HCT116 (cell line): ENCODE data around the gene GASK1A. TPM values are rescaled to one million over a fixed set of nuclear protein-coding genes. Genes with fewer than 3 reads are reported as not detected.

Source experiments
- ATAC-seq: fragments of 200-7000 bp; cut with Tn5 transposase; 2 replicates; pipeline ENCODE4 v1.9.1; 2020; ENCODE audit warnings: mild to moderate bottlenecking, moderate library complexity
- BruUV-seq: library from RNA; stranded (reverse); fragments of 400-500 nt; replicated peaks from 2 replicates; lab custom pipeline; 2021; lab: Mats Ljungman, UMichigan
- CTCF ChIA-PET: fragments of 300-600 bp; sonication (Branson Sonifier 250); formaldehyde crosslinking; loops from one replicate; lab custom pipeline; 2021; ENCODE audit warnings: antibody characterized with exemption; lab: Charles Lee
- POLR2A ChIA-PET: fragments of 300-600, 350-600 bp; sonication (Branson Sonifier 250); formaldehyde crosslinking; loops from one replicate; lab custom pipeline; 2021; ENCODE audit warnings: antibody characterized with exemption; lab: Charles Lee
- RAD21 ChIA-PET, 2 experiments: fragments of 300-600 bp; sonication (Branson Sonifier 250); formaldehyde crosslinking; loops; one replicate each; lab custom pipeline; 2023; ENCODE audit warnings: low total read pairs in 2 of 2; ENCODE audit not compliant: uncharacterized antibody in 2 of 2, unreplicated experiment in 2 of 2, low non-redundant PET in 1 of 2; lab: Charles Lee
- DNase-seq: peaks from one replicate; pipeline ENCODE4 v3.0.0-alpha.2; 2010; ENCODE audit warnings: low read depth, low spot score
- H2AFZ ChIP-seq: fragments of 200-600 bp; shearing (Covaris generic), sonication (generic); 2 replicates; pipeline ENCODE4 v1.6.1; 2017; ENCODE audit warnings: low read depth, mixed run types, mixed read lengths, antibody characterized with exemption, low read length; ENCODE audit not compliant: poor library complexity, severe bottlenecking
- H3K27ac ChIP-seq: 2 replicates; pipeline ENCODE4 v1.5.1; 2012; ENCODE audit warnings: low read depth, low read length
- H3K27me3 ChIP-seq: fragments of 200-600 bp; sonication (generic); 2 replicates; pipeline ENCODE4 v1.6.1; 2016; ENCODE audit warnings: mixed run types, low read length, mixed read lengths; ENCODE audit not compliant: insufficient read depth
- H3K36me3 ChIP-seq, 2 experiments: fragments of 200-500 bp in 1 of 2; fragments of 200-600 bp in 1 of 2; sonication (Bioruptor generic) in 1 of 2; sonication (generic) in 1 of 2; 2 replicates each; pipeline versions ENCODE4 v1.5.1 to v1.6.1; 2014 to 2016; ENCODE audit warnings: low read length in 2 of 2, inconsistent platforms in 1 of 2, mixed read lengths in 1 of 2, mixed run types in 1 of 2; ENCODE audit not compliant: insufficient read depth in 2 of 2, control insufficient read depth in 1 of 2
- H3K4me1 ChIP-seq, 2 experiments: fragments of 200-600 bp in 1 of 2; sonication (generic) in 1 of 2; 2 replicates each; pipeline versions ENCODE4 v1.5.1 to v1.6.1; 2012 to 2017; ENCODE audit warnings: low read length in 2 of 2, inconsistent platforms in 1 of 2, mild to moderate bottlenecking in 1 of 2, mixed read lengths in 1 of 2, mixed run types in 1 of 2, moderate library complexity in 1 of 2; ENCODE audit not compliant: insufficient read depth in 2 of 2, control insufficient read depth in 1 of 2
- H3K4me2 ChIP-seq: fragments of 200-600 bp; sonication (generic); 2 replicates; pipeline ENCODE4 v1.6.1; 2017; ENCODE audit warnings: mixed run types, low read length, mixed read lengths
- H3K4me3 ChIP-seq, 2 experiments: fragments of 200-600 bp in 1 of 2; sonication (generic) in 1 of 2; replicated peaks in 1 of 2; 2 replicates each; pipeline ENCODE4 v1.5.1; 2011 to 2016; ENCODE audit warnings: low read length in 2 of 2, control low read depth in 1 of 2, low read depth in 1 of 2, mild to moderate bottlenecking in 1 of 2, mixed read lengths in 1 of 2, mixed run types in 1 of 2
- H3K79me2 ChIP-seq: fragments of 200-600 bp; sonication (generic); 2 replicates; pipeline ENCODE4 v1.6.1; 2017; ENCODE audit warnings: mild to moderate bottlenecking, mixed run types, low read length, moderate library complexity, mixed read lengths; ENCODE audit not compliant: insufficient read depth
- H3K9ac ChIP-seq: fragments of 200-600 bp; sonication (generic); 2 replicates; pipeline ENCODE4 v1.6.1; 2016; ENCODE audit warnings: low read length, mixed read lengths
- H3K9me2 ChIP-seq: fragments of 200-600 bp; sonication (generic), shearing (Covaris generic); 2 replicates; pipeline ENCODE4 v1.6.1; 2017; ENCODE audit warnings: mixed run types, mild to moderate bottlenecking, moderate library complexity; ENCODE audit not compliant: insufficient read depth
- H3K9me3 ChIP-seq, 2 experiments: fragments of 200-500 bp in 1 of 2; fragments of 200-600 bp in 1 of 2; sonication (Bioruptor generic) in 1 of 2; sonication (generic) in 1 of 2; 2 replicates each; pipeline ENCODE4 v1.6.1; 2014 to 2017; ENCODE audit warnings: low read length in 2 of 2, mixed read lengths in 2 of 2, inconsistent platforms in 1 of 2, low read depth in 1 of 2, mild to moderate bottlenecking in 1 of 2, mixed run types in 1 of 2, moderate library complexity in 1 of 2; ENCODE audit not compliant: control insufficient read depth in 1 of 2, insufficient read depth in 1 of 2
- H4K20me1 ChIP-seq: fragments of 200-600 bp; sonication (generic), shearing (Covaris generic); 2 replicates; pipeline ENCODE4 v1.6.1; 2017; ENCODE audit warnings: mixed run types, mild to moderate bottlenecking, moderate library complexity; ENCODE audit not compliant: insufficient read depth
- CBX3 ChIP-seq: IDR thresholded peaks from 2 replicates; pipeline ENCODE4 v1.6.1; 2012; ENCODE audit warnings: low read depth
- CEBPB ChIP-seq: IDR thresholded peaks from 2 replicates; pipeline ENCODE4 v1.6.1; 2012; ENCODE audit warnings: low read depth
- ELF1 ChIP-seq: IDR thresholded peaks from 2 replicates; pipeline ENCODE4 v1.6.1; 2012; ENCODE audit warnings: low read depth, borderline replicate concordance
- EZH2phosphoT487 ChIP-seq: fragments of 200-600 bp; IDR thresholded peaks from 2 replicates; pipeline ENCODE4 v1.6.1; 2018; ENCODE audit warnings: antibody characterized with exemption, borderline replicate concordance
- FOSL1 ChIP-seq: IDR thresholded peaks from 2 replicates; pipeline ENCODE4 v1.6.1; 2012; ENCODE audit warnings: low read depth
- POLR2AphosphoS5 ChIP-seq: IDR thresholded peaks from 2 replicates; pipeline ENCODE4 v1.6.1; 2011; ENCODE audit warnings: mild to moderate bottlenecking, low read depth, low read length, moderate library complexity
- RAD21 ChIP-seq: IDR thresholded peaks from 2 replicates; pipeline ENCODE4 v1.6.1; 2012; ENCODE audit warnings: low read depth, mild to moderate bottlenecking
- SIN3A ChIP-seq: IDR thresholded peaks from 2 replicates; pipeline ENCODE4 v1.6.1; 2012; ENCODE audit warnings: low read depth
- SP1 ChIP-seq: IDR thresholded peaks from 2 replicates; pipeline ENCODE4 v1.6.1; 2012; ENCODE audit warnings: low read depth
- SRF ChIP-seq: IDR thresholded peaks from 2 replicates; pipeline ENCODE4 v1.6.1; 2012; ENCODE audit warnings: low read depth
- TCF7L2 ChIP-seq: IDR thresholded peaks from 2 replicates; pipeline ENCODE4 v1.7.0; 2011; ENCODE audit warnings: borderline replicate concordance, inconsistent platforms; ENCODE audit not compliant: insufficient read depth, insufficient read length; ENCODE audit errors: extremely low read depth
- YY1 ChIP-seq: IDR thresholded peaks from 2 replicates; pipeline ENCODE4 v1.6.1; 2011; ENCODE audit warnings: low read length, low read depth, moderate library complexity, mild to moderate bottlenecking; ENCODE audit not compliant: insufficient replicate concordance; ENCODE audit errors: extremely low read depth
- ZNF274 ChIP-seq: fragments of 200-500 bp; sonication (Bioruptor generic); IDR thresholded peaks from 2 replicates; pipeline ENCODE4 v1.6.1; 2014; ENCODE audit warnings: mild to moderate bottlenecking, low read depth, low read length, inconsistent platforms
- intact Hi-C: fragments of 100-400 bp; cut with micrococcal nuclease; formaldehyde crosslinking; loops from 2 replicates; pipeline ENCODE4 v1.10.0; 2022
- total RNA-seq: library from RNA; stranded (reverse); gene quantifications from one replicate; pipeline ENCODE4 v1.2.1, GENCODE V29; 2021; ENCODE audit not compliant: unreplicated experiment
- TF ChIP-seq, protein P1 (sequence below): IDR thresholded peaks from 2 replicates; pipeline ENCODE4 v1.6.1; 2012
- TF ChIP-seq, protein P2 (sequence below), 3 experiments: fragments of 200-600 bp in 1 of 3; sonication (generic) in 1 of 3; IDR thresholded peaks in 2 of 3; conservative IDR thresholded peaks in 1 of 3; 2 replicates each; pipeline ENCODE4 v1.5.1; 2012 to 2017; ENCODE audit warnings: low read depth in 2 of 3, low read length in 2 of 3, antibody characterized with exemption in 1 of 3, borderline replicate concordance in 1 of 3, control low read depth in 1 of 3, mild to moderate bottlenecking in 1 of 3, mixed read lengths in 1 of 3, mixed run types in 1 of 3, moderate library complexity in 1 of 3; ENCODE audit not compliant: insufficient read depth in 1 of 3
- TF ChIP-seq, protein P3 (sequence below): IDR thresholded peaks from 2 replicates; pipeline ENCODE4 v1.6.1; 2012

GASK1A gene
- total RNA-seq, 1 experiment from 2014 or later, result 1.0 TPM

DNA sequence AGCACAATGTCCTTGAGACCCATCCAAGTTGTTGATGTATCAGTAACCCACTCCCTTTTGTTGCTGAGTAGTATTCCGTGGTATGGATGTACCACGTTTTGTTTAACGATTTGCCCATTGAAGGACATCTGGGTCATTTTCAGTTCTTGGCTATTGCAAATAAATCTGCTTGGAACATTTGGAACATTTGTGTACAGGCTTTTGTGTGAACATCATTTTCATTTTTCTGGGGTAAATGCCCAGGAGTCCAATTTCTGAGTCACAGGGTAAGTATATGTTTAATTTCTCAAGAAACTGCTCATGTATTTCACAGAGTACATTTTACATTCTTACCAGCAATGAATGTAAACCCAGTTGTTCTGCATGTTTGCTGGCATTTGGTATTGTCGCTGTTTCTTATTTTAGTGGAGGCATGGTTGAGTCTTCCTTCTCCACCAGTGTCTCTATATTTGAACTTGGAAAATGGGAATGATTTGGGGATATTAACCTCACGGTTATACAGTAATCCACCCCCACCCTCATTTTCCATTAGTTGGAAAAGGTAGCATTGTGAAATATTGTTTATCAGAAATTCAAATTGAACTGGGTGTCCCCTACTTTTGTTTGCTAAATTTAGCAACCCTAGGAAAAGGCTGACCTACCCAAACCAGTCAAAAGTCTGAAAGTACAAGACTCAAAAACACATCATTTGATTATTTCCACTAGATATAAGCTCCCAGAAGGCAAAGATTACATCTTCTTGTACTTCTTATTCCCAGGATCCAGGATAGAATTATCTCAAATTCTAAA is 96.0 kb downstream of the GASK1A start:
- POLR2A ChIA-PET, result no interaction called here
- TF ChIP-seq, protein P1, sequence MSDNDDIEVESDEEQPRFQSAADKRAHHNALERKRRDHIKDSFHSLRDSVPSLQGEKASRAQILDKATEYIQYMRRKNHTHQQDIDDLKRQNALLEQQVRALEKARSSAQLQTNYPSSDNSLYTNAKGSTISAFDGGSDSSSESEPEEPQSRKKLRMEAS, result no peak
- TF ChIP-seq CBX3 (no peak), SRF (no peak), CEBPB (no peak), ELF1 (no peak), SIN3A (no peak), SP1 (no peak), FOSL1 (no peak), ZNF274 (no peak), EZH2phosphoT487 (no peak), YY1 (no peak), POLR2AphosphoS5 (no peak), RAD21 (no peak), TCF7L2 (no peak)
- TF ChIP-seq, protein P2, sequence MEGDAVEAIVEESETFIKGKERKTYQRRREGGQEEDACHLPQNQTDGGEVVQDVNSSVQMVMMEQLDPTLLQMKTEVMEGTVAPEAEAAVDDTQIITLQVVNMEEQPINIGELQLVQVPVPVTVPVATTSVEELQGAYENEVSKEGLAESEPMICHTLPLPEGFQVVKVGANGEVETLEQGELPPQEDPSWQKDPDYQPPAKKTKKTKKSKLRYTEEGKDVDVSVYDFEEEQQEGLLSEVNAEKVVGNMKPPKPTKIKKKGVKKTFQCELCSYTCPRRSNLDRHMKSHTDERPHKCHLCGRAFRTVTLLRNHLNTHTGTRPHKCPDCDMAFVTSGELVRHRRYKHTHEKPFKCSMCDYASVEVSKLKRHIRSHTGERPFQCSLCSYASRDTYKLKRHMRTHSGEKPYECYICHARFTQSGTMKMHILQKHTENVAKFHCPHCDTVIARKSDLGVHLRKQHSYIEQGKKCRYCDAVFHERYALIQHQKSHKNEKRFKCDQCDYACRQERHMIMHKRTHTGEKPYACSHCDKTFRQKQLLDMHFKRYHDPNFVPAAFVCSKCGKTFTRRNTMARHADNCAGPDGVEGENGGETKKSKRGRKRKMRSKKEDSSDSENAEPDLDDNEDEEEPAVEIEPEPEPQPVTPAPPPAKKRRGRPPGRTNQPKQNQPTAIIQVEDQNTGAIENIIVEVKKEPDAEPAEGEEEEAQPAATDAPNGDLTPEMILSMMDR (IDR thresholded peaks at IDR 0.05 in 2 of 3, conservative IDR thresholded peaks at IDR 0.05 in 1 of 3; ENCODE audit: borderline replicate concordance in 1 of 3, insufficient read depth in 1 of 3, low read depth in 2 of 3, low read length in 2 of 3), result no peak
- TF ChIP-seq, protein P3, sequence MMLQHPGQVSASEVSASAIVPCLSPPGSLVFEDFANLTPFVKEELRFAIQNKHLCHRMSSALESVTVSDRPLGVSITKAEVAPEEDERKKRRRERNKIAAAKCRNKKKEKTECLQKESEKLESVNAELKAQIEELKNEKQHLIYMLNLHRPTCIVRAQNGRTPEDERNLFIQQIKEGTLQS, result no peak
- ATAC-seq (no peak), DNase-seq (no peak)
- Histone ChIP-seq H3K79me2 (no peaks in the 10 kb centered on the region), H3K4me2 (no peak overlapping the region), H3K36me3 (peaks cover 2 to 10% of the 10 kb centered on the region in 2 experiments; a peak in 2 of 4 replicates), H3K4me1 (peaks cover 0 to 4% of the 10 kb centered on the region in 2 experiments; a peak in 3 of 4 replicates), H3K9ac (no peak overlapping the region), H4K20me1 (no peaks in the 10 kb centered on the region), H3K9me2 (no peaks in the 10 kb centered on the region), H3K9me3 (no peaks in the 10 kb centered on the region), H3K4me3 (no peak overlapping the region), H3K27ac (no peak overlapping the region), H2AFZ (no peak overlapping the region), H3K27me3 (no peaks in the 10 kb centered on the region)
- BruUV-seq, result TSS peak; percentile 32
- CTCF ChIA-PET, result no interaction called here
- RAD21 ChIA-PET, result no interaction called here
- intact Hi-C loops, result loop anchor here (5.0 kb wide), 1 partner anchor 113 kb away; no protein-coding TSS in a partner anchor
